ENCODE results near the gene OSBP2.

The OSBP2 gene

DNA sequence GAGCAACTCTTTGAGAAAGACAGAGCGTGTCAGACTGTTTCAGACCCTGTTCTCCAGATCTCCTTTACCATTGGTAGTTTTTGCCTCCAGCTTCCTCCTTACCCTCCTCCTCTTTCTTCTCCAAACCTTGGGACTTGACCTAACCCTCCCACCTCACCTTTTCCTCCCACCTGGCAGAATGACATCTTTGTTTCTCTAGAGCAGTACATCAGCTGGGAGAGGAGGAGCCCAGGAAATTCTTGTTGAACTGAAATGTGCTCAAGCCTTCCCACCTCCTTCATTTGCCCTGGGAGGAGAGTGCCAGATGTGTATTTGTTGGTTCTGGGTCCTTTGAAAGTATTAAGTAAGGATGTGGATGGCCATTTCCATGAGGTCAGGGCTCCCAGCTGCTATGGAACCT lies 17.4 kb downstream of the OSBP2 start:
- Histone ChIP-seq H3K27ac (ENCODE audit: low read length) (no peak overlapping the region), H3K4me1 (ENCODE audit: low read length) (no peaks in the 10 kb centered on the region), H2AFZ (ENCODE audit: low read depth, low read length) (no peak overlapping the region), H3K4me3 (ENCODE audit: low read length) (no peak overlapping the region), H3K27me3 (ENCODE audit: low read depth, low read length) (no peaks in the 10 kb centered on the region), H3K9me3 (ENCODE audit: insufficient read depth, low read length) (no peaks in the 10 kb centered on the region), H4K20me1 (ENCODE audit: insufficient read depth, low read length) (no peaks in the 10 kb centered on the region), H3K79me2 (ENCODE audit: low read length) (no peaks in the 10 kb centered on the region), H3K4me2 (ENCODE audit: low read length) (no peak overlapping the region), H3K9ac (ENCODE audit: low read length) (no peak overlapping the region), H3K36me3 (replicated peaks; ENCODE audit: low read depth, low read length) (no peaks in the 10 kb centered on the region)
- no peak for TF ChIP-seq EZH2phosphoT487 (IDR thresholded peaks at IDR 0.05; ENCODE audit: low read depth)
- no peak for TF ChIP-seq CTCF (IDR thresholded peaks at IDR 0.05; ENCODE audit: low read depth, low read length)

DNA sequence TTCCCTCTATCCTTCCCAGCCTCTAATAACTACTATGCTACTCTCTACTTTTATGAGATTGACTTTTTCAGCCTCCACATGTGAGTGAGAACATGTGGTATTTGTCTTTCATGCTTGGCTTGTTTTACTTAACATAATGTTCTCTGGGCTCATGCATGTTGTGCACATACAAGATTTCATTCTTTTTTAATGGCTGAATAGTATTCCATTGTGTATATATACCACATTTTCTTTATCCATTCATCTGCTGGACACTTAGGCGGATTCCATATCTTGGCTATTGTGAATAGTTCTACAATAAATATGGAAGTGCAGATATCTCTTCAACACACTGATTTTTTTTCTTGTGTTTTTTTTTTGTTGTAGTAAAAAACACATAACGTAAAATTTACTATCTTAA lies 19.4 kb downstream of the OSBP2 start:
- no peaks in the 10 kb centered on the region for H3K79me2 ChIP-seq (ENCODE audit: low read length)

GRCh38 chr22:30717331-30717921 lies 22.8 kb downstream of the OSBP2 start:
- TF ChIP-seq CTCF (IDR thresholded peaks at IDR 0.05; ENCODE audit: low read depth, low read length) (no peak), EZH2phosphoT487 (IDR thresholded peaks at IDR 0.05; ENCODE audit: low read depth) (no peak)
- no peak overlapping the region for H2AFZ ChIP-seq (ENCODE audit: low read depth, low read length)
- no peaks in the 10 kb centered on the region for H3K36me3 ChIP-seq (replicated peaks; ENCODE audit: low read depth, low read length)
- H3K9ac ChIP-seq (ENCODE audit: low read length) = no peak overlapping the region
- no peaks in the 10 kb centered on the region for H3K79me2 ChIP-seq (ENCODE audit: low read length)
- H3K27ac ChIP-seq (ENCODE audit: low read length) = no peak overlapping the region
- no peak overlapping the region for H3K4me2 ChIP-seq (ENCODE audit: low read length)
- H3K27me3 ChIP-seq (ENCODE audit: low read depth, low read length) = no peaks in the 10 kb centered on the region
- no peaks in the 10 kb centered on the region for H4K20me1 ChIP-seq (ENCODE audit: insufficient read depth, low read length)
- no peaks in the 10 kb centered on the region for H3K9me3 ChIP-seq (ENCODE audit: insufficient read depth, low read length)
- H3K4me3 ChIP-seq (ENCODE audit: low read length) = no peak overlapping the region
- H3K4me1 ChIP-seq (ENCODE audit: low read length) = no peaks in the 10 kb centered on the region

More for the DNA sequence above, 19.4 kb downstream of the OSBP2 start:
- Histone ChIP-seq H3K36me3 (replicated peaks; ENCODE audit: low read depth, low read length) (no peaks in the 10 kb centered on the region), H3K9me3 (ENCODE audit: insufficient read depth, low read length) (no peaks in the 10 kb centered on the region), H3K4me3 (ENCODE audit: low read length) (no peak overlapping the region), H4K20me1 (ENCODE audit: insufficient read depth, low read length) (no peaks in the 10 kb centered on the region), H3K4me1 (ENCODE audit: low read length) (no peaks in the 10 kb centered on the region), H2AFZ (ENCODE audit: low read depth, low read length) (no peak overlapping the region), H3K27me3 (ENCODE audit: low read depth, low read length) (no peaks in the 10 kb centered on the region), H3K9ac (ENCODE audit: low read length) (no peak overlapping the region), H3K4me2 (ENCODE audit: low read length) (no peak overlapping the region), H3K27ac (ENCODE audit: low read length) (no peak overlapping the region)
- TF ChIP-seq CTCF (IDR thresholded peaks at IDR 0.05; ENCODE audit: low read depth, low read length) (no peak), EZH2phosphoT487 (IDR thresholded peaks at IDR 0.05; ENCODE audit: low read depth) (no peak)

DNA sequence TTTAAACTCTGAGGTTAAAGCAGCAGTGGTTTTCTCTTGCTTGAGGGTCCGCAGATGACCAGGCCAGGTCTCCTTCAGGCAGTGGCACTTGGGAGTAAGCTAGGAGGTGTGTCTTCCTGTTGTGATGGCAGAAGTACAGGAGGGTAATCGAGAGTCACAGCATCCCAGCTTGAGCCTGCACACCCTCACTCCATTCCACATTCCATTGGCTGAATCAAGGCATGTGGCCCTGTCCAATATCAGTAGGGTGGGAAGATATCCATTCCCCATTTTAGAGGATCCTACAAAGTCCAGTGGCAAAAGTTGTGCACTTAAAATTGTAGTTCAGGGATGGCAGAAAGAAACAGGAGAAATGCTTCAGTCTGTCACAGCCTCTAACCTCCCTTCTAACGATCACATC lies 23.3 kb downstream of the OSBP2 start:
- Histone ChIP-seq H4K20me1 (ENCODE audit: insufficient read depth, low read length) (no peaks in the 10 kb centered on the region), H3K79me2 (ENCODE audit: low read length) (no peaks in the 10 kb centered on the region), H3K27me3 (ENCODE audit: low read depth, low read length) (no peaks in the 10 kb centered on the region), H3K9ac (ENCODE audit: low read length) (no peak overlapping the region), H3K4me2 (ENCODE audit: low read length) (no peak overlapping the region), H3K4me1 (ENCODE audit: low read length) (no peaks in the 10 kb centered on the region), H3K36me3 (replicated peaks; ENCODE audit: low read depth, low read length) (no peaks in the 10 kb centered on the region), H3K4me3 (ENCODE audit: low read length) (no peak overlapping the region), H3K9me3 (ENCODE audit: insufficient read depth, low read length) (no peaks in the 10 kb centered on the region), H2AFZ (ENCODE audit: low read depth, low read length) (no peak overlapping the region), H3K27ac (ENCODE audit: low read length) (no peak overlapping the region)
- TF ChIP-seq CTCF (IDR thresholded peaks at IDR 0.05; ENCODE audit: low read depth, low read length) (no peak), EZH2phosphoT487 (IDR thresholded peaks at IDR 0.05; ENCODE audit: low read depth) (no peak)

Data from OCI-LY3 (cell line).